GM23248 (cell line): ENCODE data around the gene TBL1X.

ENCODE experiments used
- EZH2 ChIP-seq: fragments of 200-600 bp; sonication (generic); IDR thresholded peaks from 2 replicates; pipeline ENCODE4 v1.6.1; 2018; ENCODE audit warnings: antibody characterized with exemption, mild to moderate bottlenecking; ENCODE audit not compliant: insufficient read depth, poor library complexity, severe bottlenecking
- EZH2phosphoT487 ChIP-seq: fragments of 200-600 bp; sonication (generic); IDR thresholded peaks from 2 replicates; pipeline ENCODE4 v1.6.1; 2018; ENCODE audit warnings: antibody characterized with exemption, moderate library complexity, mild to moderate bottlenecking, low read depth; ENCODE audit not compliant: insufficient read depth

GRCh38 chrX:9693307-9694001 is 228.6 kb downstream of the TBL1X start:
- TF ChIP-seq EZH2 (no peak), EZH2phosphoT487 (no peak)
